SU-DHL-6 (cell line): ENCODE results near the gene HOXA13.

Experiments used
- H2AFZ ChIP-seq: fragments of 200-600 bp; sonication (generic); 2 replicates; pipeline ENCODE4 v1.6.1; 2014; ENCODE audit warnings: low read depth, mild to moderate bottlenecking, moderate library complexity, mixed read lengths, antibody characterized with exemption, low read length; ENCODE audit not compliant: severe bottlenecking
- H3F3A ChIP-seq: fragments of 200-600 bp; shearing (Covaris generic); 2 replicates; pipeline ENCODE4 v1.6.0; 2016; ENCODE audit warnings: antibody characterized with exemption, mild to moderate bottlenecking; ENCODE audit not compliant: insufficient read depth
- H3K27ac ChIP-seq: fragments of 200-600 bp; sonication (generic); 2 replicates; pipeline ENCODE4 v1.5.1; 2016; ENCODE audit warnings: low read depth, mild to moderate bottlenecking, low read length, moderate library complexity, mixed read lengths
- H3K27me3 ChIP-seq: fragments of 200-600 bp; sonication (generic), shearing (Covaris generic); 2 replicates; pipeline ENCODE4 v1.6.0; 2014; ENCODE audit warnings: mild to moderate bottlenecking, low read length
- H3K36me3 ChIP-seq: fragments of 200-600 bp; sonication (generic); 2 replicates; pipeline ENCODE4 v1.6.1; 2014; ENCODE audit warnings: mild to moderate bottlenecking, low read length, mixed read lengths
- H3K4me2 ChIP-seq: fragments of 300-600, 200-600 bp; shearing (Covaris generic), sonication (generic); 2 replicates; pipeline ENCODE4 v1.6.0; 2014; ENCODE audit warnings: low read length, low read depth, mild to moderate bottlenecking; ENCODE audit not compliant: poor library complexity, severe bottlenecking
- H3K4me3 ChIP-seq: fragments of 200-600 bp; sonication (generic); 2 replicates; pipeline ENCODE4 v1.5.1; 2014; ENCODE audit warnings: antibody characterized with exemption, low read length, mild to moderate bottlenecking, mixed read lengths; ENCODE audit not compliant: insufficient read depth, poor library complexity, severe bottlenecking
- H3K79me2 ChIP-seq: fragments of 200-600 bp; sonication (generic); 2 replicates; pipeline ENCODE4 v1.6.1; 2014; ENCODE audit warnings: mild to moderate bottlenecking, low read length, moderate library complexity; ENCODE audit not compliant: insufficient read depth
- H3K9ac ChIP-seq: fragments of 200-600 bp; sonication (generic); 2 replicates; pipeline ENCODE4 v1.7.0; 2014; ENCODE audit warnings: mild to moderate bottlenecking, low read length
- H3K9me2 ChIP-seq: fragments of 200-600 bp; sonication (generic); replicated peaks from 2 replicates; pipeline ENCODE4 v1.6.1; 2014; ENCODE audit warnings: low read length; ENCODE audit not compliant: insufficient read depth
- H3K9me3 ChIP-seq: fragments of 200-600 bp; sonication (generic); 2 replicates; pipeline ENCODE4 v1.6.1; 2014; ENCODE audit warnings: low read length, mixed read lengths; ENCODE audit not compliant: insufficient read depth
- H4K20me1 ChIP-seq: fragments of 200-600 bp; sonication (generic); 2 replicates; pipeline ENCODE4 v1.6.1; 2014; ENCODE audit warnings: low read depth, mild to moderate bottlenecking, antibody characterized with exemption, low read length, moderate library complexity, mixed read lengths
- EZH2phosphoT487 ChIP-seq: fragments of 200-600 bp; sonication (generic), shearing (Covaris generic); conservative IDR thresholded peaks from 2 replicates; pipeline ENCODE4 v1.6.1; 2018; ENCODE audit warnings: mild to moderate bottlenecking, antibody characterized with exemption, low read length, moderate library complexity, mixed read lengths
- TF ChIP-seq, protein P1 (sequence below): fragments of 200-600 bp; sonication (generic); IDR thresholded peaks from one replicate; pipeline ENCODE4 v1.5.1; 2017; ENCODE audit warnings: antibody characterized with exemption, mild to moderate bottlenecking, low read length, moderate library complexity; ENCODE audit not compliant: insufficient read depth, poor library complexity, severe bottlenecking

The HOXA13 gene

DNA sequence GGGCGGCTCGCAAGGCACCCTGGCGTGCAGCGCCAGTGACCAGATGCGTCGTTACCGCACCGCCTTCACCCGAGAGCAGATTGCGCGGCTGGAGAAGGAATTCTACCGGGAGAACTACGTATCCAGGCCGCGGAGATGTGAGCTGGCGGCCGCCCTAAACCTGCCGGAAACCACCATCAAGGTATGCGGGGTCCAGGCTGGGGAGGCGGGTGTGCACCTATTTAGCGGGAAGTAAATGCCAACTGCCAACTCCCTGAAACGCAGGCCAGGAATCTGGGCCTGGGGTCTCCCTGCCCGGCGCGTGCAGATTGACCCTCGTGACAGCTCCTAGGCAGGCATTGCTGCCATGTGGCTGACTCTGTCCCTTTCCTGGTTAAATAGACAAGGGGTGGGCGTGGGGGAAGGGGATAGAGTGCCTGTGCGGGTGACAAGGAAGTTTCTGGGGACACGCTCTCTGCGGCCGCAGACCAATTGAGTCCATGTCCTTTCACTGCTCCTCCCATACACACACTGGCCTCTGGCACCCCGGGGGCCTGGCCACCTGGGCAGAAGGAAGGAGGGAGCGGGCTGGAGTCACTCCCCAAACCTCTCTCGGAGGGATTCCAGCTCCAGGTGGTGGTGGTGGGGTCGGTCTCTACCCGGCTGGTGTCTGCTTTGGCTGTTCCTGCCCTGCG lies 45.4 kb upstream of the HOXA13 start:
- Histone ChIP-seq H3K27ac (no peak overlapping the region), H3K79me2 (no peaks in the 10 kb centered on the region), H3K9me2 (no peaks in the 10 kb centered on the region), H3F3A (no peaks in the 10 kb centered on the region), H3K27me3 (no peaks in the 10 kb centered on the region), H3K4me3 (no peak overlapping the region), H3K36me3 (no peaks in the 10 kb centered on the region), H2AFZ (no peak overlapping the region), H4K20me1 (no peaks in the 10 kb centered on the region), H3K9me3 (no peaks in the 10 kb centered on the region), H3K4me2 (no peak overlapping the region), H3K9ac (no peak overlapping the region)
- TF ChIP-seq, protein P1, sequence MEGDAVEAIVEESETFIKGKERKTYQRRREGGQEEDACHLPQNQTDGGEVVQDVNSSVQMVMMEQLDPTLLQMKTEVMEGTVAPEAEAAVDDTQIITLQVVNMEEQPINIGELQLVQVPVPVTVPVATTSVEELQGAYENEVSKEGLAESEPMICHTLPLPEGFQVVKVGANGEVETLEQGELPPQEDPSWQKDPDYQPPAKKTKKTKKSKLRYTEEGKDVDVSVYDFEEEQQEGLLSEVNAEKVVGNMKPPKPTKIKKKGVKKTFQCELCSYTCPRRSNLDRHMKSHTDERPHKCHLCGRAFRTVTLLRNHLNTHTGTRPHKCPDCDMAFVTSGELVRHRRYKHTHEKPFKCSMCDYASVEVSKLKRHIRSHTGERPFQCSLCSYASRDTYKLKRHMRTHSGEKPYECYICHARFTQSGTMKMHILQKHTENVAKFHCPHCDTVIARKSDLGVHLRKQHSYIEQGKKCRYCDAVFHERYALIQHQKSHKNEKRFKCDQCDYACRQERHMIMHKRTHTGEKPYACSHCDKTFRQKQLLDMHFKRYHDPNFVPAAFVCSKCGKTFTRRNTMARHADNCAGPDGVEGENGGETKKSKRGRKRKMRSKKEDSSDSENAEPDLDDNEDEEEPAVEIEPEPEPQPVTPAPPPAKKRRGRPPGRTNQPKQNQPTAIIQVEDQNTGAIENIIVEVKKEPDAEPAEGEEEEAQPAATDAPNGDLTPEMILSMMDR = no peak
- no peak for TF ChIP-seq EZH2phosphoT487

DNA sequence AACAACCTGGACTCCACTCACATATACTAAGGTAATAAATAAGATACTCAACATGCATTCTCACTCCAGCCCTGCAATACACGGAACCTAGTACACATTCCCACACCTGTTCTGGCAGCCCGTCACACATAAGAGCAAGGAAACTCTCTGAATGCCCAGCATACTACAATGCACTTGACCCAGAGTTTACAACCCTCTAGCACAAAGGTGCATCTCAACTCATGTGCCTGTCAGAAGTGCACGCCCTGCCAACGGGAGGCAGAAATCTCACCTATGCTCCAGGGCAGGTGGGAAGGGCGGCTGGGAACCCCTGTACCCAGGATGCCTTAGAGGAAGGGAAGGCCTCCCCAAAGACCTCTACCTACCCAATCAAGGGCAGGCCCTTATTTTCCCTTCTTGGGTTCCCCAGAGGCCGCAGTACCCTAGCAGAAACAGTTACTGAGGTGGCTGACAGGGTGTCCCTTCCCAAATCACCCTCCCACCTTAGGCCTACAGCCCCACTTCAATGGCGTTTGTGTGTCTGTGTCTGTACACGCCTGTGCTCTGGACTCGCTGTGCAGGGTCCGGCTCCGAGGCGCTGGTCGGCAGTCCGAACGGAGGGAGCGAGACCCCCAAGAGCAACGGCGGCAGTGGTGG lies 44.7 kb upstream of the HOXA13 start:
- Histone ChIP-seq H3K9me2 (no peaks in the 10 kb centered on the region), H3K36me3 (no peaks in the 10 kb centered on the region), H3K4me2 (no peak overlapping the region), H3K27me3 (no peaks in the 10 kb centered on the region), H4K20me1 (no peaks in the 10 kb centered on the region), H3K79me2 (no peaks in the 10 kb centered on the region), H3K27ac (no peak overlapping the region), H2AFZ (no peak overlapping the region), H3K4me3 (no peak overlapping the region), H3F3A (no peaks in the 10 kb centered on the region), H3K9ac (no peak overlapping the region), H3K9me3 (no peaks in the 10 kb centered on the region)
- TF ChIP-seq EZH2phosphoT487 = no peak
- TF ChIP-seq, protein P1 = no peak

DNA sequence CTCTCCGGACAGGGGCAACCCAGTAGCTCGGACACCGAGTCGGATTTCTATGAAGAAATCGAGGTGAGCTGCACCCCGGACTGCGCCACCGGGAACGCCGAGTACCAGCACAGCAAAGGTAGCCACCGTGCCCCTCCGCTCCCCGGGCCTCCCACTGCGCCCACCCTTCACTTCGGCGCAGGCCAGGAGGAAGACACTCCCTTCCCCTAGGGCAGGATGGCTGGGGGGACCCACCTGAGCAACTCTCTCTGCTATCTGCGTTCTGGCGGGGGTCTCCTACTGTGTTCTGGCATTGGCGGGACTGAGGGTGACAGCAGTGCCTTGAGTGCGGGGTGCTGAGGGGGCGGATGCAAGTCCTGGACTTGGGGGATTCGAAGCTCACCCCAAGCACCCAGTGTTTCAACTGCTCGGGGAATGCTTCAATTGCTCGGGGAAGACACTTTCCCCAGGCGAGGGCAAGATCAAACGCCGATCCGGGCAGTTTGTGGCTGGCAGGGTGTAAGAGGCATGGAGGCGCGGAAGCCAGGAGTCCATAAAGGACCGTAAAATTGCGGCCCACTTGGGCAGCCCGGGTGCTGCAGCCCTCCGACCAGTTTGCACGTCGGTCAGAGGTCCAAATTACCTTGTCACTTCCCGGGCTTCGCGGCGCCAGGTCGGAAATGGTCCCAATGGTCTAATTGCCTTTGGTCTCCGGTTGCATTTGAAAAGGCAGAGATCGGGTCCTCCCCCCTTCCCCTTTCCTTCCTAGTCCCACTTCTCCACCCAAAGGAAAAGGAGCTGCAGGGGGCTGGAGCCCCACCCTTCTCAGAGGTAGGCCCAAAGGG lies 43.7 kb upstream of the HOXA13 start:
- no peak overlapping the region for H3K27ac ChIP-seq
- H3K27me3 ChIP-seq = no peaks in the 10 kb centered on the region

More for the DNA sequence above, 43.7 kb upstream of the HOXA13 start:
- Histone ChIP-seq H3K79me2 (no peaks in the 10 kb centered on the region), H2AFZ (no peak overlapping the region), H3K9me2 (no peaks in the 10 kb centered on the region), H3K9ac (no peak overlapping the region), H3F3A (no peaks in the 10 kb centered on the region), H3K36me3 (no peaks in the 10 kb centered on the region), H3K4me3 (no peak overlapping the region), H3K9me3 (no peaks in the 10 kb centered on the region), H3K4me2 (no peak overlapping the region), H4K20me1 (no peaks in the 10 kb centered on the region)
- TF ChIP-seq EZH2phosphoT487 = no peak
- TF ChIP-seq, protein P1 = no peak
